Heart right ventricle (tissue), 16 donors: ENCODE measurements around the gene ZNF526. TPM values are rescaled to one million over a fixed set of nuclear protein-coding genes. Genes with fewer than 3 reads are reported as not detected.

Experiments
- ATAC-seq, 8 donors: fragments of 200-7000 bp; cut with Tn5 transposase; one replicate each; pipeline ENCODE4 v1.9.1; 2020; ENCODE audit warnings: mild to moderate bottlenecking in 8 of 8, moderate library complexity in 8 of 8, moderate number of reproducible peaks in 1 of 8
- DNase-seq, 2 donors: peaks; one replicate each; pipeline ENCODE4 v3.0.0-alpha.2; 2020
- H3K27ac ChIP-seq, 10 donors: fragments of 200-600 bp; sonication (generic) in 2 of 10; one replicate each; pipeline versions ENCODE4 v1.5.0 to v1.8.0; 2020 to 2022; ENCODE audit warnings: mild to moderate bottlenecking in 3 of 10
- H3K27me3 ChIP-seq, 7 donors: fragments of 200-600 bp; one replicate each; pipeline ENCODE4 v1.8.0; 2021 to 2022; ENCODE audit warnings: mild to moderate bottlenecking in 2 of 7
- H3K36me3 ChIP-seq, 9 donors: fragments of 200-600 bp; sonication (generic) in 1 of 9; one replicate each; pipeline versions ENCODE4 v1.5.0 to v1.8.0; 2020 to 2022; ENCODE audit warnings: mild to moderate bottlenecking in 2 of 9
- H3K4me1 ChIP-seq, 9 donors: fragments of 200-600 bp; sonication (generic) in 1 of 9; one replicate each; pipeline versions ENCODE4 v1.5.0 to v1.8.0; 2020 to 2022; ENCODE audit warnings: mild to moderate bottlenecking in 4 of 9
- H3K4me3 ChIP-seq, 10 donors: fragments of 200-600 bp; sonication (generic) in 2 of 10; one replicate each; pipeline versions ENCODE4 v1.5.0 to v1.8.0; 2020 to 2022; ENCODE audit warnings: mild to moderate bottlenecking in 7 of 10, moderate library complexity in 2 of 10
- H3K9me3 ChIP-seq, 11 donors: fragments of 200-600 bp in 10 of 11; sonication (generic) in 2 of 11; one replicate each; pipeline versions ENCODE4 v1.5.0 to v1.8.0; 2013 to 2022; ENCODE audit warnings: mild to moderate bottlenecking in 2 of 11, control low read depth in 1 of 11, moderate library complexity in 1 of 11
- CTCF ChIP-seq, 9 donors: fragments of 200-600 bp; sonication (generic) in 2 of 9; IDR thresholded peaks; one replicate each; pipeline versions ENCODE4 v1.5.0 to v1.8.0; 2021 to 2022; ENCODE audit warnings: antibody characterized with exemption in 9 of 9, mild to moderate bottlenecking in 5 of 9, moderate library complexity in 1 of 9
- WGBS, 2 donors: extraction: QIAGEN DNeasy Blood & Tissue Kit; methylation state at CpG; one replicate each; pipeline ENCODE4 v1.1.7; 2013; ENCODE audit warnings: inconsistent platforms in 1 of 2; 5-methylcytosine and 5-hydroxymethylcytosine counted together
- intact Hi-C, 10 donors: fragments of 100-400 bp; cut with DNase I; formaldehyde crosslinking; loops; one replicate each; pipeline versions ENCODE4 v1.11.1 to v1.14.2; 2022
- polyA plus RNA-seq, 2 donors: library from polyadenylated mRNA; stranded (reverse); fragments of 200-250 nt; gene quantifications; one replicate each; pipeline ENCODE4 v1.2.3, GENCODE V29; 2013
- total RNA-seq, 10 donors: library from RNA; stranded (reverse); fragmentation: NEBNext Ultra II Directional in 3 of 10; extraction: Animal tissue kit (Norgen Biotek cat#: 25700) in 3 of 10; gene quantifications; one replicate each; pipeline versions ENCODE4 v1.2.1 to v1.2.4, GENCODE V29; 2021 to 2023
- donor health status: Arrhythmogenic right ventricular cardiomyopathy.
- donor health status: ischemic (EF 13 %, LVEDD 7.1; RV severe dilation, severe dysfunction).
- donor health status: healthy with polysubstance abuse.
- donor health status: DM: no; HTN: yes; CAD: no.
- donor health status: DM: no; HTN: no; CAD: no.
- donor health status: ischemic (EF 25% LVEDD 6.9; RV normal size, moderate dysfunction).
- donor health status: ischemic (EF 25% LVEDD 5.7; RV mildly dilated, moderate dysfunction).
- donor health status: healthy.
- donor health status: DM: yes; HTN: yes; CAD: no.
- donor health status: Ischemic cardiomyopathy.
- donor health status: ischemic (EF 35%, LVEDD 5.7; RV mildly dilated, moderate dysfunction).
- donor health status: nonischemic (EF 11% LVEDD 7.7; RV severe dilation, severe dysfunction).
- donor health status: DM: yes; HTN: yes; CAD: no.
- donor health status: PGD.
- donor health status: ischemic (EF 29% LVEDD 5.4; RV normal size, mild dysfunction).
- donor health status: nonischemic (EF 23%, LVEDD 6.1; RV moderate dilation, normal function).

The ZNF526 gene
- total and polyA plus RNA-seq, 12 donors: 3.2 to 7.0 (median 5.1) TPM

- ATAC-seq: peak in 6 of 8 donors; percentile 37 to 75 (median 54)
Measured at GRCh38 chr19:42176649-42176989, 43.5 kb upstream of the ZNF526 start.

DNA sequence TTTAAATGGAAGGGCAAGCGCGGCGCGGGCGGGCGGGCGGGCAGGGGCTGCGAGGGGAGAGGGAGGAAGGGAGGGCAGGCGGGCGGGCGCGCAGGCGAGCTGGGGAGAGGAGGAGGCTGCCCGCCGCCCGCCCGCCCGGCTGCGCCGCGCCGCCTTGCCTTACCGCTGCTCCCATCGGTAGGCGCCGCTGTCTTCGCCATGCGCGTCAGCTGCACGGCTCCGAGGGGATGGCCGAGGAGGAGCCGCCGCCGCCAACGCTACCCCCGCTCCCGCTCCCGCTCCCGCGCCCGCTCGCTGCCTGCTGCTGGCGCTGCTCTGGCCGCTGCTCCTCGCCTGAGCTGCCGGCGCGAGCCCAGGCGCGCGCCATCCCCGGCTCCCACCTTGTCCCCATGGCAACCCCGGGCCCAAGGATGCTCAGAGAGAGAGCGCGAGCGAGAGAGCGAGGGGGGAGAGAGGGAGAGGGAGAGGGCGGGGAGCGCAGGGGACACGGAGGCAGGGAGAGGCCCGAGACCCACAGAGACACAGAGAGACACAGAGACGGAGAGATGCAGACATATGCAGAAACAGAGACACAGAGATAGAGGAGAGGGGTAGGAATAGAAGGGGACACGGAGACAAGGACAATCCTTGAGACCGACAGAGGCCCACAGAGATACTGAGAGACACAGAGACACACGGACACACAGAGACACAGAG is 43.0 kb upstream of the ZNF526 start:
- TF ChIP-seq CTCF (IDR thresholded peaks at IDR 0.05): peak in 6 of 9 donors; percentile 32 to 69 (median 59)
- H3K9me3 ChIP-seq: no peaks in the 10 kb centered on the region
- peak; percentile 87 to 94 (median 92) for ATAC-seq
- DNase-seq: peak; percentile 48 to 73
- peaks cover 0 to 91% (median 85%) of the 10 kb centered on the region in 7 donors for H3K27me3 ChIP-seq
- WGBS, 2 donors: 1% methylated on average over 58 to 65 of the region's 66 CpGs
- intact Hi-C loops: loop anchor here in 1 of 10 donors (5.0 kb wide), 1 partner anchor 40 kb away; no protein-coding TSS in a partner anchor
- H3K4me3 ChIP-seq: peak overlapping the region in 9 of 10 donors; percentile 32 to 52 (median 46)
- H3K4me1 ChIP-seq: peaks cover 0 to 15% (median 11%) of the 10 kb centered on the region in 9 donors
- H3K36me3 ChIP-seq: no peaks in the 10 kb centered on the region
- H3K27ac ChIP-seq: no peak overlapping the region

More at GRCh38 chr19:42176649-42176989, 43.5 kb upstream of the ZNF526 start:
- DNase-seq: no peak
- intact Hi-C loops: loop anchor here in 1 of 10 donors (5.0 kb wide), 1 partner anchor 39 kb away; no protein-coding TSS in a partner anchor
- peaks cover 0 to 15% (median 11%) of the 10 kb centered on the region in 9 donors for H3K4me1 ChIP-seq
- H3K27ac ChIP-seq: no peak overlapping the region
- peak overlapping the region in 9 of 10 donors; percentile 32 to 52 (median 46) for H3K4me3 ChIP-seq
- peaks cover 0 to 89% (median 83%) of the 10 kb centered on the region in 7 donors for H3K27me3 ChIP-seq
- 1% methylated on average over 31 of the region's 31 CpGs for WGBS, 2 donors
- H3K9me3 ChIP-seq: no peaks in the 10 kb centered on the region
- H3K36me3 ChIP-seq: no peaks in the 10 kb centered on the region
- no peak for TF ChIP-seq CTCF (IDR thresholded peaks at IDR 0.05)

GRCh38 chr19:42177686-42178019 is 42.5 kb upstream of the ZNF526 start:
- 28 to 39% methylated on average over 3 of the region's 3 CpGs for WGBS, 2 donors
- no peaks in the 10 kb centered on the region for H3K9me3 ChIP-seq
- peaks cover 0 to 92% (median 90%) of the 10 kb centered on the region in 7 donors for H3K27me3 ChIP-seq
- ATAC-seq (no peak), DNase-seq (no peak)
- intact Hi-C loops: loop anchor here in 1 of 10 donors (5.0 kb wide), 1 partner anchor 40 kb away; no protein-coding TSS in a partner anchor
- no peaks in the 10 kb centered on the region for H3K36me3 ChIP-seq
- peak overlapping the region in 1 of 10 donors; percentile 45 for H3K4me3 ChIP-seq
- no peak for TF ChIP-seq CTCF (IDR thresholded peaks at IDR 0.05)
- peaks cover 0 to 15% (median 11%) of the 10 kb centered on the region in 9 donors for H3K4me1 ChIP-seq
- no peak overlapping the region for H3K27ac ChIP-seq

- peaks cover 0 to 22% (median 11%) of the 10 kb centered on the region in 9 donors for H3K4me1 ChIP-seq
- TF ChIP-seq CTCF (IDR thresholded peaks at IDR 0.05): peak in 3 of 9 donors; percentile 8 to 24 (median 8)
- H3K36me3 ChIP-seq: no peaks in the 10 kb centered on the region
- intact Hi-C loops: loop anchor here in 1 of 10 donors (5.0 kb wide), 1 partner anchor 42 kb away; no protein-coding TSS in a partner anchor
- DNase-seq (no peak), ATAC-seq (no peak)
- H3K9me3 ChIP-seq: no peaks in the 10 kb centered on the region
- H3K4me3 ChIP-seq: no peak overlapping the region
- 10 to 14% methylated on average over 13 of the region's 13 CpGs for WGBS, 2 donors
- H3K27me3 ChIP-seq: peaks cover 0 to 89% (median 82%) of the 10 kb centered on the region in 7 donors
- no peak overlapping the region for H3K27ac ChIP-seq
Measured at GRCh38 chr19:42178791-42179674, 41.1 kb upstream of the ZNF526 start.
